Vagina (tissue), 2 donors: Measurements from ENCODE around the gene MYO3B.

Source experiments
- POLR2AphosphoS5 ChIP-seq, 2 donors: sonication (generic); formaldehyde crosslinking; IDR thresholded peaks; one replicate each; pipeline ENCODE4 v1.9.0; 2017; ENCODE audit warnings: antibody characterized with exemption in 2 of 2, mild to moderate bottlenecking in 2 of 2, low read depth in 1 of 2; ENCODE audit not compliant: insufficient read depth in 1 of 2
- TF ChIP-seq, protein P1 (sequence below), 3 experiments: fragments of 450-650 bp in 2 of 3; fragments of 200-600 bp in 1 of 3; sonication (generic) in 1 of 3; IDR thresholded peaks; one replicate each; pipeline ENCODE4 v1.5.1; 2017 to 2019; ENCODE audit warnings: antibody characterized with exemption in 3 of 3, mild to moderate bottlenecking in 2 of 3, moderate library complexity in 2 of 3

DNA sequence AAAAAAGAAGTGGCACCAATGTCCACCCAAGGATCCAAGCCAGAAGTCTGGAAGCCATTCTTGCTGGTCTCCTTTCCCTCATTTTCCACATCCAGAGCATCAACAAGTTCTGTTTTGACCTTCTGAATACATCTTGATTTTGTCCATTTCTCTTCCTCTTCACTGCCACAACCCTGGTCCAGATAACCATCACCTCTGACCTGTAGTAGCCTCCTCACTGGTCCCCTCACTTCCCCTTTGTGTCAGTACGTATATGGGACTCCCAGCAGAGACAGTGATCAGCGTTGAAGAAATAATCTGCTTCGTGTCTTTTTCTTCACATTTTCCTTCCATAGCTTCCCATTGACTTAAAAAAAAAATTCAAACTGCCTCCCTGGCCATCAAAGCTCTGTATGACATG lies 427.9 kb downstream of the MYO3B start:
- TF ChIP-seq, protein P1, sequence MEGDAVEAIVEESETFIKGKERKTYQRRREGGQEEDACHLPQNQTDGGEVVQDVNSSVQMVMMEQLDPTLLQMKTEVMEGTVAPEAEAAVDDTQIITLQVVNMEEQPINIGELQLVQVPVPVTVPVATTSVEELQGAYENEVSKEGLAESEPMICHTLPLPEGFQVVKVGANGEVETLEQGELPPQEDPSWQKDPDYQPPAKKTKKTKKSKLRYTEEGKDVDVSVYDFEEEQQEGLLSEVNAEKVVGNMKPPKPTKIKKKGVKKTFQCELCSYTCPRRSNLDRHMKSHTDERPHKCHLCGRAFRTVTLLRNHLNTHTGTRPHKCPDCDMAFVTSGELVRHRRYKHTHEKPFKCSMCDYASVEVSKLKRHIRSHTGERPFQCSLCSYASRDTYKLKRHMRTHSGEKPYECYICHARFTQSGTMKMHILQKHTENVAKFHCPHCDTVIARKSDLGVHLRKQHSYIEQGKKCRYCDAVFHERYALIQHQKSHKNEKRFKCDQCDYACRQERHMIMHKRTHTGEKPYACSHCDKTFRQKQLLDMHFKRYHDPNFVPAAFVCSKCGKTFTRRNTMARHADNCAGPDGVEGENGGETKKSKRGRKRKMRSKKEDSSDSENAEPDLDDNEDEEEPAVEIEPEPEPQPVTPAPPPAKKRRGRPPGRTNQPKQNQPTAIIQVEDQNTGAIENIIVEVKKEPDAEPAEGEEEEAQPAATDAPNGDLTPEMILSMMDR (IDR thresholded peaks at IDR 0.05), result no peak
- no peak for TF ChIP-seq POLR2AphosphoS5 (IDR thresholded peaks at IDR 0.05; ENCODE audit: insufficient read depth in 1 of 2, low read depth in 1 of 2)
